Loucy (cell line): Measurements from ENCODE around the gene CYP4F12.

Source experiments
- CTCF ChIP-seq: fragments of 200-600 bp; sonication (generic); conservative IDR thresholded peaks from 2 replicates; pipeline ENCODE4 v1.5.1; 2014; ENCODE audit warnings: mild to moderate bottlenecking, antibody characterized with exemption, low read length
- EZH2phosphoT487 ChIP-seq: fragments of 200-600 bp; IDR thresholded peaks from 2 replicates; pipeline ENCODE4 v1.6.1; 2018; ENCODE audit warnings: antibody characterized with exemption, mild to moderate bottlenecking, moderate library complexity, borderline replicate concordance

- TF ChIP-seq CTCF, result no peak
- TF ChIP-seq EZH2phosphoT487, result no peak
Observed at GRCh38 chr19:15672580-15673175, at the start of gene CYP4F12.
